Activated CD4-positive, CD25-positive, alpha-beta regulatory T cell treated with anti-CD3 and anti-CD28 coated beads, Interleukin-2, amount 50 U/mL, for 16 hours (primary cell): ENCODE results near the gene NTNG2.

Source experiments
- DNase-seq: peaks from one replicate; pipeline ENCODE4 v3.0.0-alpha.2; 2020; ENCODE audit warnings: low read depth, low spot score

Gene NTNG2

GRCh38 chr9:132172185-132172584 is 10.3 kb downstream of the NTNG2 start:
- no peak for DNase-seq

GRCh38 chr9:132175431-132175830 is 13.6 kb downstream of the NTNG2 start:
- DNase-seq = no peak

GRCh38 chr9:132176338-132176737 is 14.5 kb downstream of the NTNG2 start:
- no peak for DNase-seq

- DNase-seq = no peak
Observed at GRCh38 chr9:132181796-132182313, 20.0 kb downstream of the NTNG2 start.

- no peak for DNase-seq
Observed at GRCh38 chr9:132182314-132183091, 20.6 kb downstream of the NTNG2 start.

GRCh38 chr9:132183134-132183533 is 21.3 kb downstream of the NTNG2 start:
- no peak for DNase-seq

- no peak for DNase-seq
Observed at GRCh38 chr9:132183715-132184114, 21.9 kb downstream of the NTNG2 start.

- DNase-seq = no peak
Observed at GRCh38 chr9:132184124-132184523, 22.3 kb downstream of the NTNG2 start.

- DNase-seq = no peak
Observed at GRCh38 chr9:132185073-132186009, 23.5 kb downstream of the NTNG2 start.

GRCh38 chr9:132187121-132187620 is 25.3 kb downstream of the NTNG2 start:
- no peak for DNase-seq

- no peak for DNase-seq
Observed at GRCh38 chr9:132190966-132191365, 29.1 kb downstream of the NTNG2 start.

GRCh38 chr9:132192728-132193127 is 30.9 kb downstream of the NTNG2 start:
- DNase-seq = no peak

GRCh38 chr9:132193227-132194124 is 31.6 kb downstream of the NTNG2 start:
- DNase-seq = no peak

GRCh38 chr9:132194508-132194907 is 32.6 kb downstream of the NTNG2 start:
- DNase-seq = no peak

- no peak for DNase-seq
Observed at GRCh38 chr9:132197315-132197714, 35.5 kb downstream of the NTNG2 start.

- DNase-seq = no peak
Observed at GRCh38 chr9:132197856-132198550, 36.1 kb downstream of the NTNG2 start.

- DNase-seq = no peak
Observed at GRCh38 chr9:132199056-132199455, 37.2 kb downstream of the NTNG2 start.

GRCh38 chr9:132200706-132201105 is 38.8 kb downstream of the NTNG2 start:
- no peak for DNase-seq

GRCh38 chr9:132201139-132201538 is 39.3 kb downstream of the NTNG2 start:
- no peak for DNase-seq
